Right lobe of liver (tissue), 6 donors: ENCODE data around the gene GSG1L. TPM values are rescaled to one million over a fixed set of nuclear protein-coding genes. Genes with fewer than 3 reads are reported as not detected.

Source experiments
- ATAC-seq, 4 donors: fragments of 200-7000 bp; cut with Tn5 transposase; one replicate each; pipeline ENCODE4 v1.9.1; 2020; ENCODE audit warnings: mild to moderate bottlenecking in 4 of 4, moderate library complexity in 4 of 4
- DNase-seq, 3 donors: peaks; one replicate each; pipeline ENCODE4 v3.0.0-alpha.2; 2020
- H3K27ac ChIP-seq, 3 donors: fragments of 200-600 bp; one replicate each; pipeline ENCODE4 v1.8.0; 2022
- H3K27me3 ChIP-seq, 2 donors: fragments of 200-600 bp; one replicate each; pipeline ENCODE4 v1.8.0; 2022
- H3K36me3 ChIP-seq, 4 donors: fragments of 200-600 bp; sonication (generic) in 1 of 4; one replicate each; pipeline versions ENCODE4 v1.5.1 to v1.8.0; 2017 to 2022; ENCODE audit warnings: control low read depth in 1 of 4
- H3K4me1 ChIP-seq, 4 donors: fragments of 200-600 bp; sonication (generic) in 1 of 4; one replicate each; pipeline versions ENCODE4 v1.5.1 to v1.8.0; 2017 to 2022; ENCODE audit warnings: control low read depth in 1 of 4
- H3K4me3 ChIP-seq, 3 donors: fragments of 200-600 bp; one replicate each; pipeline ENCODE4 v1.8.0; 2022
- H3K9me3 ChIP-seq, 4 donors: fragments of 200-600 bp; sonication (generic) in 1 of 4; one replicate each; pipeline versions ENCODE4 v1.5.1 to v1.8.0; 2017 to 2022; ENCODE audit warnings: control low read depth in 1 of 4
- CTCF ChIP-seq, 4 donors: fragments of 200-600 bp in 3 of 4; fragments of 450-650 bp in 1 of 4; IDR thresholded peaks; one replicate each; pipeline versions ENCODE4 v1.5.1 to v1.8.0; 2016 to 2022; ENCODE audit warnings: antibody characterized with exemption in 4 of 4, mild to moderate bottlenecking in 2 of 4
- POLR2A ChIP-seq: fragments of 450-650 bp; IDR thresholded peaks from one replicate; pipeline ENCODE4 v1.6.1; 2017; ENCODE audit warnings: antibody characterized with exemption, mild to moderate bottlenecking
- WGBS: methylation state at CpG from one replicate; pipeline ENCODE4 v1.1.6; 2018; ENCODE audit warnings: low coverage, low lambda C conversion rate; ENCODE audit not compliant: insufficient coverage; ENCODE audit errors: missing lambda C conversion rate; 5-methylcytosine and 5-hydroxymethylcytosine counted together
- intact Hi-C, 2 donors: fragments of 100-400 bp; cut with DNase I; formaldehyde crosslinking; loops; one replicate each; pipeline versions ENCODE4 v1.11.2 to v1.14.1; 2022
- total RNA-seq, 6 experiments: library from RNA; depleted of rRNA in 2 of 6; stranded (reverse); fragments of >200 nt in 2 of 6; fragmentation: NEBNext Ultra II Directional in 3 of 6; extraction: Animal tissue kit (Norgen Biotek cat#: 25700) in 3 of 6; gene quantifications; one replicate each; pipeline versions ENCODE4 v1.1.0 to v1.2.4, GENCODE V29; 2016 to 2023
- donor health status: DM: no; HTN: yes; CAD: no.
- donor health status: DM: no; HTN: no; CAD: no.
- donor health status: DM: no; HTN: no; CAD: no.
- donor health status: DM: no; HTN: yes; CAD: no.
- donor health status: DM: no; HTN: yes; CAD: no.

Gene GSG1L
- total RNA-seq, 6 experiments from 2014 or later, result 0.33 TPM; not detected in 5

- WGBS, result 58% methylated on average over 3 of the region's 16 CpGs
- intact Hi-C loops, result no loop called here
Measured at GRCh38 chr16:27786221-27786922, 277.1 kb downstream of the GSG1L start.

GRCh38 chr16:27785307-27785678 lies 278.2 kb downstream of the GSG1L start:
- H3K27ac ChIP-seq, result no peak overlapping the region
- H3K36me3 ChIP-seq, result no peaks in the 10 kb centered on the region
- H3K9me3 ChIP-seq, result no peaks in the 10 kb centered on the region
- H3K4me1 ChIP-seq, result no peaks in the 10 kb centered on the region
- intact Hi-C loops, result no loop called here
- DNase-seq (no peak), ATAC-seq (no peak)
- TF ChIP-seq CTCF (IDR thresholded peaks at IDR 0.05), result no peak
- no peak for TF ChIP-seq POLR2A
- 60% methylated on average over 5 of the region's 7 CpGs for WGBS
- H3K27me3 ChIP-seq, result no peaks in the 10 kb centered on the region
- H3K4me3 ChIP-seq, result no peak overlapping the region

More at GRCh38 chr16:27786221-27786922, 277.1 kb downstream of the GSG1L start:
- no peaks in the 10 kb centered on the region for H3K4me1 ChIP-seq
- no peaks in the 10 kb centered on the region for H3K36me3 ChIP-seq
- TF ChIP-seq CTCF (IDR thresholded peaks at IDR 0.05) (no peak), POLR2A (no peak)
- no peak overlapping the region for H3K27ac ChIP-seq
- DNase-seq (no peak), ATAC-seq (no peak)
- no peak overlapping the region for H3K4me3 ChIP-seq
- H3K9me3 ChIP-seq, result no peaks in the 10 kb centered on the region
- H3K27me3 ChIP-seq, result no peaks in the 10 kb centered on the region

GRCh38 chr16:27784351-27785306 lies 278.9 kb downstream of the GSG1L start:
- DNase-seq, result no peak
- Histone ChIP-seq H3K36me3 (no peaks in the 10 kb centered on the region), H3K27ac (no peak overlapping the region), H3K4me1 (no peaks in the 10 kb centered on the region), H3K9me3 (no peaks in the 10 kb centered on the region), H3K27me3 (no peaks in the 10 kb centered on the region), H3K4me3 (no peak overlapping the region)
- ATAC-seq, result no peak
- intact Hi-C loops, result no loop called here
- WGBS, result 63% methylated on average over 9 of the region's 20 CpGs
- no peak for TF ChIP-seq CTCF (IDR thresholded peaks at IDR 0.05)
- no peak for TF ChIP-seq POLR2A

GRCh38 chr16:27781981-27782880 lies 281.3 kb downstream of the GSG1L start:
- Histone ChIP-seq H3K27ac (no peak overlapping the region), H3K27me3 (no peaks in the 10 kb centered on the region), H3K4me1 (no peaks in the 10 kb centered on the region), H3K36me3 (no peaks in the 10 kb centered on the region), H3K9me3 (no peaks in the 10 kb centered on the region), H3K4me3 (no peak overlapping the region)
- no peak for TF ChIP-seq CTCF (IDR thresholded peaks at IDR 0.05)
- no peak for TF ChIP-seq POLR2A
- ATAC-seq (no peak), DNase-seq (no peak)
- intact Hi-C loops, result no loop called here
- 44% methylated on average over 5 of the region's 19 CpGs for WGBS
